Activated naive CD4-positive, alpha-beta T cell treated with anti-CD3 and anti-CD28 coated beads for 36 hours (primary cell): Measurements from ENCODE around the gene TTC23. TPM values are rescaled to one million over a fixed set of nuclear protein-coding genes. Genes with fewer than 3 reads are reported as not detected.
A peak's percentile ranks its signal among the peaks of the same experiment; 100 is the strongest.

ENCODE experiments used
- CTCF ChIA-PET: fragments of 350-600 bp; sonication (Branson Sonifier 250); formaldehyde crosslinking; loops from one replicate; lab custom pipeline; 2021; ENCODE audit warnings: antibody characterized with exemption; lab: Charles Lee
- DNase-seq: peaks from one replicate; pipeline ENCODE4 v3.0.0-alpha.2; 2020
- H3K27ac Mint-ChIP-seq: one replicate; pipeline ENCODE4 v1.8.0; 2021; ENCODE audit warnings: mild to moderate bottlenecking, mixed read lengths
- H3K27me3 Mint-ChIP-seq: one replicate; pipeline ENCODE4 v1.8.0; 2021; ENCODE audit warnings: low read depth, mixed read lengths
- H3K36me3 Mint-ChIP-seq: one replicate; pipeline ENCODE4 v1.8.0; 2021; ENCODE audit warnings: low read depth, mixed read lengths
- H3K4me1 Mint-ChIP-seq: one replicate; pipeline ENCODE4 v1.8.0; 2021; ENCODE audit warnings: low read depth, mixed read lengths
- H3K4me3 Mint-ChIP-seq: one replicate; pipeline ENCODE4 v1.8.0; 2021; ENCODE audit warnings: mild to moderate bottlenecking, moderate library complexity, mixed read lengths
- H3K9me3 Mint-ChIP-seq: one replicate; pipeline ENCODE4 v1.8.0; 2021; ENCODE audit warnings: mixed read lengths
- intact Hi-C: fragments of 100-400 bp; cut with micrococcal nuclease; formaldehyde crosslinking; loops from one replicate; pipeline ENCODE4 v1.15.1; 2023
- total RNA-seq, 2 experiments: library from RNA; stranded (reverse); gene quantifications; one replicate each; pipeline ENCODE4 v1.2.3, GENCODE V29; 2021

Gene TTC23
- total RNA-seq, 2 experiments from 2014 or later: 4.6 to 5.5 TPM

DNA sequence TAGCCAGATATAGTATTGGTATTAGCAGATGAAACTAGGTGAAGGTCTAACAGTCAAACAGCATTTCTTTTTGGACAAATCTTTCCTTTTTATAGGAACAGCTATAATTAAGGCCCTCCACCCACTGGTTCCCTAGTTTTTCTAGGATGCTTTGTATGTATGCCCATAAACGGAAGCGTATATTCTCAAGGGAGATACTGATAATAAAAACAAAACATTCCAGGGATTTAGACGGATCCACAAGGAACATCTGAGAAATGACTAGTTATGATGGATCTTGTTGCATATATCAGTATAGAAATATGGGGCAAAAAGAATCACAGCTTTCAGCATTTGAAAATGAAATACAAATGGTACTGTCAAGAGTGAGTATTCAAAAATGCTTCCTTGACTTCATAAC, 24.4 kb upstream of the TTC23 start:
- no peak overlapping the region for H3K27ac Mint-ChIP-seq
- intact Hi-C loops: loop anchor here (1.0 to 10.0 kb wide), 5 partner anchors 98 to 1064 kb away; no protein-coding TSS in a partner anchor
- H3K27me3 Mint-ChIP-seq: no peaks in the 10 kb centered on the region
- DNase-seq: no peak
- peaks cover 8% of the 10 kb centered on the region for H3K4me1 Mint-ChIP-seq
- CTCF ChIA-PET: interaction anchor here (0.6 to 9.2 kb wide), 10 partner anchors 8 to 481 kb away, joined by 4 to 77 read pairs (median 14); no protein-coding TSS in a partner anchor
- no peaks in the 10 kb centered on the region for H3K9me3 Mint-ChIP-seq
- H3K4me3 Mint-ChIP-seq: no peak overlapping the region
- no peaks in the 10 kb centered on the region for H3K36me3 Mint-ChIP-seq

DNA sequence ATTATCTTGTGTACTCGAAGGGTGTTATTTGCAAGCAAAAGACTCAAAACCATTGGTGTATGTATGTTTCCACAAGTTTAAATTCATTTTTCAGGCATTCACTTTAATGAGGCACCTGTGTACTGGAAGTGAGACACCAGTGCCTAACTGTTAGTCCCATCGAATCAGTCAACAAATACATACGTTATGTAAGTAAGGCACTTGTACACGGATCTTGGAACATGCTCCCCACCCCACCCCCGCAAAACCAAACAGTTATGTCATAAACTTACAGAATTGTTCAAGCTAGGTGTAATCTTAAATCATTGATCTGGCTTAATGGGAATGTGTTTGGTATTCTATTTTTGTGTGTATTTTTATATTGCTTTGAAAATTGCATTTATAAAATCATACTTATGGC, 19.1 kb upstream of the TTC23 start:
- DNase-seq: no peak
- Mint-ChIP-seq H3K9me3 (no peaks in the 10 kb centered on the region), H3K4me3 (no peak overlapping the region)

DNA sequence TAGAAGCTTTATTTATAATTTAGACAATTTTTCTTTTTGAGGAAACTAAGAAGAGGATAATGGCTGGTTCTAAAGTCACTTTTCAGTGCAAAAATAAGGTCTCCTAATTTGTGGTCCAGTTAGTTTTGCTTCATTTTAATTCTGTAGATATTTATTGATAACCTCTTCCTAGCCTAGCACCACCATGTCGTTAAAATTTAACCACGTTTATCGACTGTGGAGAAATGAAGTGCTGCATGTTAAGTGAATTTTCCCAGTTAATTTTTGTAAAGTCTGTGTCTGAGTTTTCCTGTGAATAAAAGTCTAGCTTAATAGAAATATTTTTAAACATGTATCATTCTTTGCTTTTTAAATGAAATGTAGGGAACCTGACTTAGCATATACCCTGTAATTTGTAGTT, 18.6 kb upstream of the TTC23 start:
- no peak overlapping the region for H3K4me3 Mint-ChIP-seq
- intact Hi-C loops: no loop called here
- no peaks in the 10 kb centered on the region for H3K4me1 Mint-ChIP-seq
- H3K36me3 Mint-ChIP-seq: no peaks in the 10 kb centered on the region
- H3K9me3 Mint-ChIP-seq: no peaks in the 10 kb centered on the region
- CTCF ChIA-PET: interaction anchor here (1.0 to 9.2 kb wide), 2 partner anchors 14 to 487 kb away, joined by 3 to 77 read pairs; no protein-coding TSS in a partner anchor
- no peak overlapping the region for H3K27ac Mint-ChIP-seq
- no peak for DNase-seq
- no peaks in the 10 kb centered on the region for H3K27me3 Mint-ChIP-seq

More for the DNA sequence above, 19.1 kb upstream of the TTC23 start:
- no peak overlapping the region for H3K27ac Mint-ChIP-seq
- intact Hi-C loops: no loop called here
- no peaks in the 10 kb centered on the region for H3K27me3 Mint-ChIP-seq
- H3K36me3 Mint-ChIP-seq: no peaks in the 10 kb centered on the region
- H3K4me1 Mint-ChIP-seq: no peaks in the 10 kb centered on the region
- CTCF ChIA-PET: interaction anchor here (8.4 to 9.2 kb wide), 2 partner anchors 436 to 487 kb away, joined by 72 to 77 read pairs; no protein-coding TSS in a partner anchor

DNA sequence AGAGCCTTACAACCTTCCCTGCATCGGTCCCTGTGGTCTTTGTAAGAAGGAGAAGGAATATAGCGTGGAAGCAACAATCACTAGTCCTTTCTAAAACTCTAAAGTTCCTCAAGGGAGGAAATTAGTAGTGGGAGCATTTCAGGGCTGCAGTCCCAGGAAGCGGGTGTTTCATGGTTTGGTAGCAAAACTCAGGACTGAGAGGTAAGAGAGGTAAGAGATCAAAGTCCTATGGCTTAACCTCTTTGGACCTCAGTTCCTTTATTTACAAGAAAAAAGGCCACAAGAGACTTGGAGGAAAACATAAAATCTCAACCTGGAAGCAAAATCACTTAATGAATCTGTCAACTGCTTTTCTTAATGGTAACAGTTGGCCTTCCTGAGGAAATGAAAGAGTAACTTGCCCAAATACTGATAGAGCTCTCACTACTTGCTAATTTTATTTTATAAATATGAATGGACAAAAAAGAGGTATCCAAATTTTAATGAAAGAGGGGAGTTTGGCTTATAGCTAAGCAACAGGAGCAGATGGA, 16.2 kb upstream of the TTC23 start:
- Mint-ChIP-seq H3K4me3 (no peak overlapping the region), H3K36me3 (peaks cover 2% of the 10 kb centered on the region), H3K4me1 (no peaks in the 10 kb centered on the region), H3K9me3 (no peaks in the 10 kb centered on the region), H3K27me3 (no peaks in the 10 kb centered on the region), H3K27ac (no peak overlapping the region)
- intact Hi-C loops: no loop called here
- no peak for DNase-seq
- CTCF ChIA-PET: interaction anchor here (2.2 kb wide), 1 partner anchor 7 kb away, joined by 9 read pairs; no protein-coding TSS in a partner anchor

DNA sequence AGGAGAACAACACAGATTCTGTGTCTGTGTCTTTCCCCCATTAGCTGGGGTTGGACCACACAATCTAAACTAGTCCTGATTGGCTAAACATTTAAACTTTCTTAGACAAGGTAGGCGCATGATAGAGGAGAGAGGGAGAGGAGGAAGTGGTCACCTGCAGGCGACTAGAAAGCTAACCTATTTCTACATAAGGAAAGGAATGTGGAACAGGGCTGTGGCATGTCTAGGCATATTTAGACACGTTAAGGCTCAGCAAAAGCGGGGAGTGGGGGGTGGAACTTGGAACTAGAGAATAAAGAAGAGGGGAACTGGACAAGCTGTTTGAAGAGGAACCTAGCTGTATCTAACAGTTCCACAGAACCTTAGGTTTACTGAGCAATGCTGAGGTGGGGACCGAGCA, 14.7 kb upstream of the TTC23 start:
- intact Hi-C loops: no loop called here
- Mint-ChIP-seq H3K27me3 (no peaks in the 10 kb centered on the region), H3K9me3 (no peaks in the 10 kb centered on the region), H3K4me3 (no peak overlapping the region), H3K4me1 (no peaks in the 10 kb centered on the region), H3K27ac (no peak overlapping the region), H3K36me3 (peaks cover 2% of the 10 kb centered on the region)
- DNase-seq: no peak
- CTCF ChIA-PET: interaction anchor here (1.5 to 2.2 kb wide), 2 partner anchors 9 to 492 kb away, joined by 7 to 9 read pairs; no protein-coding TSS in a partner anchor

DNA sequence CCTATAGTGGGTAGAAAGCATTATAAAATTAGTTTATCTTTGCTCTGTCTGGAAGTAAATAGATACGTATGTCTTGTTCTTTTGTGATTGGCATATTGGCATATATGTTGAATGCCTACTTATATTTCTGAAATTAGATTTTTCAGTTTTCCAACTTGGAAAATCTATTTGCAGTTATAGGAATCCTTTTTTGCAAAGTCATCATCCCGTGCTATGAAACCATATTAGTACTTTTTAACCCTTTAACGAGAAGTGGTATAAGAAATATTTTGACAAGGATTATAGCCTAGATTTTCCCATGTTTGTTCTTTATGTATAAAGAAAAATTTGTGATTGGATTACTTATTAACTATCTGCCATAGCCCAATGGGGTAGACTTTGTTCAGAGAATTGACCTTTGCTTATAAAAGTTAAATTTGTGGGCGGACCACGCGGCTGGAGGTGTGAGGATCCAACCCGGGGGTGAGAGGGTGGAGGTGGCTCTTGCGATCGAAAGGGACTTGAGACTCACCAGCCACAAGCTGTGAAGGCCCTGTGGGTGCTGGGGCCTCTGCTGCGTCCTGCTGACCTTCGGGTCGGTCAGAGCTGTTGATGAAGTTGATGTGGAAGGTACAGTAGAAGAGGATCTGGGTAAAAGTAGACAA, 7.8 kb upstream of the TTC23 start:
- no peak overlapping the region for H3K27ac Mint-ChIP-seq
- H3K9me3 Mint-ChIP-seq: no peaks in the 10 kb centered on the region
- H3K27me3 Mint-ChIP-seq: no peaks in the 10 kb centered on the region
- DNase-seq: no peak
- peaks cover 6% of the 10 kb centered on the region for H3K36me3 Mint-ChIP-seq
- H3K4me3 Mint-ChIP-seq: no peak overlapping the region
- CTCF ChIA-PET: interaction anchor here (0.6 kb wide), 1 partner anchor 159 kb away, joined by 3 read pairs; no protein-coding TSS in a partner anchor
- intact Hi-C loops: loop anchor here (10.0 kb wide), 1 partner anchor 1338 kb away; no protein-coding TSS in a partner anchor
- H3K4me1 Mint-ChIP-seq: peaks cover 17% of the 10 kb centered on the region

DNA sequence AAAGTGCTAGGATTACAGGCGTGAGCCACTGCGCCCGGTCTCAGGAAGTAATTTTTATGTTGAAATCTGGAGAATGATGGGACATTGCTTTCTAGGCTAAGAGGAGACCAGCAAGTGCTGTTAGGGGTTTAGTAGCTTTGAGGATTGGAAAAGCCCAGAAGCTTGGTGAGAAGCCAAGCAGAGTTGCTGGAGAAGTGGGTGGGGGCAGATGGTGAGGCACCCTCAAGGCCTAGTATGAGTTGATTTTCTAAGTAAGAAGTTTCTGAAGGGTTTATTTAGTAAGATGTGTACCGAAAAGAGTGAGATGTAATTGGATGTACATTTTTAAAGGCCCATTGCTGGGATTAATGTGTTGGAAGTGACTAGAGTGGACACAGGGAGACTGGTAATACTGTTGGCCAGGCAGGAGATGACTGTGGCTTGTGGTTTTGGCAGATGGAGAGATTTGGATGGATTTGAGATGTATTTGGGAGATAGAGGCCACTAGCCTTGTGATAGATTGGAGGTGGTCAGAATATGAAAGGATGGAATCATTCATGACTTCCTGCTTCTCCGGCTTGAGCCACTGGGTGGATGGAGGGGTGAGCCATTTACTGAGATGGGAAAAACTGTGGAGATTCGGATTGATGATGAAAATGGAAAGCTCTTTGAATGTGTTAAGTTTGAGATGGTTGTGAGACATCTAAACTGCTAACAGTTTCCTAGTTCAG, 4.2 kb upstream of the TTC23 start:
- peak; percentile 46 for DNase-seq
- no peak overlapping the region for H3K4me3 Mint-ChIP-seq
- peaks cover 28% of the 10 kb centered on the region for H3K4me1 Mint-ChIP-seq
- peaks cover 9% of the 10 kb centered on the region for H3K36me3 Mint-ChIP-seq
- intact Hi-C loops: loop anchor here (1.0 to 10.0 kb wide), 3 partner anchors 27 to 1341 kb away; no protein-coding TSS in a partner anchor
- H3K27ac Mint-ChIP-seq: peak overlapping the region; percentile 60
- CTCF ChIA-PET: interaction anchor here (0.7 to 2.2 kb wide), 3 partner anchors 14 to 148 kb away, joined by 3 to 14 read pairs (median 4); no protein-coding TSS in a partner anchor
- no peaks in the 10 kb centered on the region for H3K9me3 Mint-ChIP-seq
- no peaks in the 10 kb centered on the region for H3K27me3 Mint-ChIP-seq

DNA sequence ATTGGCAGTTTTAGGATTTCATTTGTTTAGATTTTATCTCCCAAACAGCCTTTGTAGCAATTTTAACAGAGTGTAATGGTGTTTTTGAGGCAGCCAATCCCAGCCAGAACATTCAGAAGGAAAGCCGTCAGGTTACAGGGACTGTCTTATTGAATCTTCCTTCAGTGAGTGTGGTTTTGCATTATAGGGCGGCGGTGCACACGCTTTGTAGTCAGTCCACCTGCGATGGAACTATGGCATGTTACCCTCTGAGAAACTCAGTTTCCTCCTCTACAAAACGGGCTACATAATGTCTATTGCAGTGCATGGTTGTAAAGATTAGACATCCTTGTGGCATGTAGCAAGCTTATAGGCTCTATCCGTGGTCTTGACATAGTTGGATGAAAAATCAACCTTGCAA, 2.9 kb upstream of the TTC23 start:
- Mint-ChIP-seq H3K4me3 (peak overlapping the region; percentile 93), H3K9me3 (no peaks in the 10 kb centered on the region), H3K36me3 (peaks cover 6% of the 10 kb centered on the region), H3K4me1 (peaks cover 28% of the 10 kb centered on the region), H3K27ac (no peak overlapping the region), H3K27me3 (no peaks in the 10 kb centered on the region)
- intact Hi-C loops: loop anchor here (5.0 to 10.0 kb wide), 2 partner anchors 600 to 1342 kb away; no protein-coding TSS in a partner anchor
- CTCF ChIA-PET: interaction anchor here (1.2 to 1.5 kb wide), 2 partner anchors 20 to 318 kb away, joined by 3 to 4 read pairs; no protein-coding TSS in a partner anchor
- DNase-seq: no peak

DNA sequence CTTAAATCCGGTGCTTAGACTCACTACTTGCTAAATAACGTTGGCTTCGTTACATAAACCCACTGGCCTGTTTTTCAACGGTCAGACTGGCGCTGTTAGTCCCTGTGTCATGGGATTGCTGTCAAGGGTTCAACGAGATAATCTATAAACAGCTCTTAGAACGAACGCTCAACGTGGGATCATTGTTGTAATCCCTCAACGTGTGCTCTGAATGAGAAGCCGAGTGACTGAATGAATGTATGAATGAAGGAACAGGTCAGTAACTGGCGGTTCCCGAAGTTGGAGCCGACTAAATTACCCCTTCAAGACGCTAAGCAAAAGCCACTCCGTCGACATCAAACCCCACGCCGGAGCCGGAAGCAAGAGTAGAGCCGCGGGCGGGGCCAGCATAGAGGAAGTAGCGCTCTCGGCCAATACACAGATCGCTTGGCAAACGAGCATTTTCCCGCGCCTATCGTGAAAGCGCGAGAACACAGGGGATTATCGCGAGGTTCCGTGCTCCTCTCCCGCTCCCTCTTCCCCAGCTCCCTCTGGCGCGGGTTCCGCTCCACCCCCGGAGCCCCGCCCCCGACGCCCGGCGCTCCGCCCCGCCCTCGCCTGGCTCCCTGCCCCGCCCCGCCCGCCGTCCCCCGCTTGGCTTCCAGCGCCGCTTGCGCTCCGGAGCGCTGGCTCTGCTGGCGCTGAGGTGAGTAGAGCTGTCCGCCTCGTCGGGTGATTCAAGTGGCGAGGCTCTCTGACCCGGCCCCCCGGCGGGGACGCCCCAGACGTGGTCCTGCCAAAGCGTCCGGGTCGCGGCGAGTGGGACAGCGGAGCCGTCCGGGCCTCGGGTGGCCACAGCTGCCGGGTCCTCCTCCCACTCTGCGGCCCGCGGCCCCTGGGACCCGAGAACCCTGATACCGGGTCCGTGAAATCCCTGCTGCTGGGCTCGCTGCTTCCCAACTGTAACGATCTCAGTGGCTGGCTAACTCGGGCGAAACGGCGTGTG, 1.8 kb upstream of the TTC23 start, which contains the start of gene LRRC28:
TSS of gene LRRC28 (plus strand) at position 625 of the 985 bp plus-strand sequence. CDS start 4,477 bp downstream, outside the sequence.
- peak within 1 kb of the TSS; percentile 87 for H3K27ac Mint-ChIP-seq

DNA sequence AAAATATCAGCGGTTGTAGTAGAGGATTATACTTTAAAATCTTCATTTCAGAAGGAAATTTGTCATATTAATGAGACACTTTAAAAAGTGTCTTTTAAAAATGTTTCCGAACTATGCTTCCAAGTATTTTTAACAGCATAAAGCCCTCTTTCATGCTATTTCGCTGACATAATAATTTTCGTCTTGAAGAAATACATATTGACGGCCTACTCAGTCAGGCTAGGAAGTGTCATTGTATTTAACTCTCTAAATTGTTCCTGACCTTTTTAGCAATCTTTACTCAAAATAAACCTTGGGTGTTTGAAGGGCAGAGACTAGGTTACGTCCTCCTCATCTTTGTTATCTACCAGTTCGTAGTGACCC, 1.1 kb upstream of the TTC23 start:
- no peaks in the 10 kb centered on the region for H3K27me3 Mint-ChIP-seq
- no peaks in the 10 kb centered on the region for H3K9me3 Mint-ChIP-seq
- intact Hi-C loops: loop anchor here (5.0 to 10.0 kb wide), 2 partner anchors 598 to 1344 kb away; no protein-coding TSS in a partner anchor
- DNase-seq: no peak
- peaks cover 6% of the 10 kb centered on the region for H3K36me3 Mint-ChIP-seq
- CTCF ChIA-PET: no interaction called here
- peaks cover 28% of the 10 kb centered on the region for H3K4me1 Mint-ChIP-seq
- H3K27ac Mint-ChIP-seq: peak overlapping the region; percentile 87
- peak overlapping the region; percentile 93 for H3K4me3 Mint-ChIP-seq

More for the DNA sequence above, 1.8 kb upstream of the TTC23 start, which contains the start of gene LRRC28:
- Mint-ChIP-seq H3K4me3 (peak within 1 kb of the TSS; percentile 93), H3K36me3 (peaks cover 6% of the 10 kb centered on the region), H3K27me3 (no peaks in the 10 kb centered on the region), H3K4me1 (peaks cover 28% of the 10 kb centered on the region), H3K9me3 (no peaks in the 10 kb centered on the region)
- CTCF ChIA-PET: interaction anchor here (0.9 to 1.5 kb wide), 3 partner anchors 21 to 319 kb away, joined by 3 to 5 read pairs (median 4); no protein-coding TSS in a partner anchor
- DNase-seq: peak; percentile 99
- intact Hi-C loops: loop anchor here (1.0 to 10.0 kb wide), 6 partner anchors 120 to 1344 kb away; partner anchors contain the start of genes LYSMD4 and MEF2A

DNA sequence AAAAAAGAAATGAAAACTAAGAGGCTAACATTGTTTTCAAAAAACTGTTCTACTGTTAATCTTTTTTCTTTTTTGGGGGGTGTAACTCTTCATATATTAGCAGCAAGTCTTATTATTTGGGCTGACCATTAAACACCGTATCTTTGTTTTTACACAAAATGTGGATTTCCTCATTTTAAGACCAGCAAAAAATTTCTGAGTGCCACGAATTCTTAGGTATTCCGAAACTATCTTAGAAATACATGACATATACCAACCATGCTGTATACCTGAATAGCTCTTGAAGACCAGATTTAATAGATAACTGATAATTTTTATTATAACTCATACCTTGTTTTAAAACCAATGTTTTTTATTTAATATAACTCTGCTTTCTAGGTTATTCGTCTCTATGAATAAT, 620 bp upstream of the TTC23 start:
- peak overlapping the region; percentile 93 for H3K4me3 Mint-ChIP-seq

More for the DNA sequence above, 620 bp upstream of the TTC23 start:
- Mint-ChIP-seq H3K36me3 (peaks cover 6% of the 10 kb centered on the region), H3K9me3 (no peaks in the 10 kb centered on the region), H3K4me1 (peaks cover 28% of the 10 kb centered on the region), H3K27me3 (no peaks in the 10 kb centered on the region), H3K27ac (no peak overlapping the region)
- CTCF ChIA-PET: no interaction called here
- intact Hi-C loops: loop anchor here (5.0 to 10.0 kb wide), 2 partner anchors 598 to 1345 kb away; no protein-coding TSS in a partner anchor
- DNase-seq: no peak
